HepG2 (cell line): ENCODE data around the gene RPLP2. TPM values are rescaled to one million over a fixed set of nuclear protein-coding genes. Genes with fewer than 3 reads are reported as not detected.

ENCODE experiments used
- ATAC-seq: fragments of 200-7000 bp; cut with Tn5 transposase; 3 replicates; pipeline ENCODE4 v1.9.1; 2020; ENCODE audit warnings: mild to moderate bottlenecking, moderate library complexity
- BruUV-seq: library from RNA; stranded (reverse); fragments of 400-500 nt; replicated peaks from 2 replicates; lab custom pipeline; 2021; lab: Mats Ljungman, UMichigan
- CTCF ChIA-PET: fragments of 300-600 bp; formaldehyde crosslinking; extraction: SDS; loops from one replicate; lab custom pipeline; 2021; ENCODE audit warnings: low total read pairs, inconsistent platforms, low intra/inter-chr PET ratio; lab: Yijun Ruan, JAX
- POLR2A ChIA-PET: fragments of 350-600 bp; sonication (Branson Sonifier 250); formaldehyde crosslinking; loops from one replicate; lab custom pipeline; 2020; ENCODE audit warnings: antibody characterized with exemption, inconsistent platforms; lab: Yijun Ruan, JAX
- DNase-seq: peaks from one replicate; pipeline ENCODE4 v3.0.0-alpha.2; 2015; ENCODE audit warnings: low spot score
- FAIRE-seq: peaks from 3 replicates; lab custom pipeline; 2011; peaks lifted over from hg19 to GRCh38; lab: Jason Lieb, UNC
- H2AFZ ChIP-seq: one replicate; pipeline ENCODE4 v1.6.1; 2011; ENCODE audit warnings: low read length, inconsistent platforms
- H3K27ac ChIP-seq: fragments of 300-600 bp; 3 replicates; pipeline ENCODE4 v1.8.0; 2011; ENCODE audit warnings: mixed run types, mild to moderate bottlenecking, mixed read lengths, low read length, inconsistent platforms; ENCODE audit not compliant: insufficient read depth; ENCODE audit errors: extremely low read length
- H3K27me3 ChIP-seq, 2 experiments: fragments of 200-600 bp in 1 of 2; 2 replicates in 1 of 2; 3 replicates in 1 of 2; pipeline versions ENCODE4 v1.6.0 to v1.8.0; 2011; ENCODE audit warnings: low read length in 2 of 2, mild to moderate bottlenecking in 2 of 2, moderate library complexity in 2 of 2, inconsistent platforms in 1 of 2; ENCODE audit not compliant: insufficient read depth in 2 of 2, control insufficient read depth in 1 of 2
- H3K36me3 ChIP-seq, 2 experiments: fragments of 200-600 bp in 1 of 2; replicated peaks in 1 of 2; 2 replicates in 1 of 2; 3 replicates in 1 of 2; pipeline versions ENCODE4 v1.5.1 to v1.8.0; 2011; ENCODE audit warnings: low read length in 2 of 2, inconsistent platforms in 1 of 2; ENCODE audit not compliant: insufficient read depth in 2 of 2, control insufficient read depth in 1 of 2
- H3K4me1 ChIP-seq: 2 replicates; pipeline ENCODE4 v1.5.1; 2012; ENCODE audit warnings: low read length, inconsistent platforms; ENCODE audit not compliant: insufficient read depth
- H3K4me2 ChIP-seq: 2 replicates; pipeline ENCODE4 v1.6.0; 2011; ENCODE audit warnings: low read depth, low read length, inconsistent platforms
- H3K4me3 ChIP-seq, 3 experiments: fragments of 200-600 bp in 1 of 3; sonication (generic), shearing (Covaris generic) in 1 of 3; replicated peaks in 1 of 3; 2 replicates each; pipeline ENCODE4 v1.5.1; 2011 to 2016; ENCODE audit warnings: low read length in 3 of 3, inconsistent platforms in 2 of 3, low read depth in 2 of 3, mild to moderate bottlenecking in 2 of 3, control low read depth in 1 of 3, mixed read lengths in 1 of 3; ENCODE audit not compliant: insufficient read depth in 1 of 3
- H3K79me2 ChIP-seq: one replicate; pipeline ENCODE4 v1.6.1; 2011; ENCODE audit warnings: low read length, inconsistent platforms; ENCODE audit not compliant: insufficient read depth
- H3K9ac ChIP-seq: 2 replicates; pipeline ENCODE4 v1.6.0; 2011; ENCODE audit warnings: mild to moderate bottlenecking, low read depth, low read length, inconsistent platforms; ENCODE audit not compliant: insufficient read depth
- H3K9me3 ChIP-seq: 2 replicates; pipeline ENCODE4 v1.5.1; 2012; ENCODE audit warnings: mild to moderate bottlenecking, low read length
- H4K20me1 ChIP-seq: 2 replicates; pipeline ENCODE4 v1.6.0; 2011; ENCODE audit warnings: inconsistent platforms, mild to moderate bottlenecking, low read length, moderate library complexity; ENCODE audit not compliant: insufficient read depth
- AGO2 ChIP-seq: fragments of 200-400 bp; formaldehyde crosslinking; optimal IDR thresholded peaks from 2 replicates; pipeline ENCODE3; 2017; ENCODE audit warnings: mild to moderate bottlenecking, low read depth, low read length, moderate library complexity
- MNT ChIP-seq: fragments of 450-650 bp; IDR thresholded peaks from 2 replicates; pipeline ENCODE4 v1.6.1; 2016
- RBFOX2 ChIP-seq: fragments of 200-400 bp; formaldehyde crosslinking; IDR thresholded peaks from 2 replicates; pipeline ENCODE4 v1.6.1; 2017; ENCODE audit warnings: low read depth, mild to moderate bottlenecking, low read length
- TFDP2 ChIP-seq: sonication (generic); formaldehyde crosslinking; IDR thresholded peaks from 2 replicates; pipeline ENCODE4 v1.4.0; 2020; ENCODE audit warnings: missing genetic modification reagents
- TGIF2 ChIP-seq: IDR thresholded peaks from 2 replicates; pipeline ENCODE4 v1.6.1; 2016; ENCODE audit warnings: control low read depth, missing compliant biosample characterization
- ZBTB33 ChIP-seq: sonication (generic); formaldehyde crosslinking; IDR thresholded peaks from 2 replicates; pipeline ENCODE4 v1.4.0; 2020; ENCODE audit warnings: missing genetic modification reagents
- ZNF512B ChIP-seq: sonication (generic); formaldehyde crosslinking; IDR thresholded peaks from 2 replicates; pipeline ENCODE4 v1.5.1; 2020; ENCODE audit warnings: missing genetic modification reagents, mild to moderate bottlenecking, borderline replicate concordance
- ZNF768 ChIP-seq: sonication (generic); formaldehyde crosslinking; IDR thresholded peaks from 2 replicates; pipeline ENCODE4 v1.4.0; 2020; ENCODE audit warnings: missing genetic modification reagents
- WGBS: methylation state at CpG from one replicate; pipeline ENCODE4 v1.1.6; 2017; ENCODE audit warnings: low lambda C conversion rate; 5-methylcytosine and 5-hydroxymethylcytosine counted together
- in situ Hi-C: cut with HindIII; loops from 2 replicates; pipeline ENCODE4 v1.10.0; 2017; ENCODE audit warnings: low pct_unique_long_range_greater_than_20kb; ENCODE audit not compliant: extremely low pct_ligation_motif_present
- intact Hi-C: fragments of 100-400 bp; cut with micrococcal nuclease; formaldehyde crosslinking; loops from one replicate; pipeline ENCODE4 v1.10.0; 2022; ENCODE audit not compliant: unreplicated experiment
- polyA plus RNA-seq, 8 experiments: library from polyadenylated mRNA; depleted of rRNA in 3 of 8; stranded (reverse) in 7 of 8; unstranded in 1 of 8; fragments of >200 nt; fragmentation: Illumina TruSeq in 4 of 8; extraction: Trizol in 4 of 8; gene quantifications; 2 replicates each; pipeline versions ENCODE4 v1.2.1 to v1.2.3, GENCODE V29; 2011 to 2016; ENCODE audit warnings: low read depth in 4 of 8, missing spikeins in 1 of 8, mixed read lengths in 1 of 8; ENCODE audit not compliant: insufficient read depth in 1 of 8
- total RNA-seq, 5 experiments: library from RNA; depleted of rRNA; stranded (reverse); fragments of >200 nt; fragmentation: Illumina TruSeq; extraction: Trizol; gene quantifications; 2 replicates each; pipeline ENCODE4 v1.2.3, GENCODE V29; 2016; ENCODE audit warnings: low read depth in 1 of 5

The RPLP2 gene
- total and polyA plus RNA-seq, 2 of the 13 experiments (the other 11 are each of a cell fraction or from before 2014, with no cell fraction given) = 978 to 2,106 TPM

- POLR2A ChIA-PET = no interaction called here
- no peak for ATAC-seq
Measured at GRCh38 chr11:801097-801780, 8.5 kb upstream of the RPLP2 start.

GRCh38 chr11:802018-802617, 7.6 kb upstream of the RPLP2 start:
- H3K9me3 ChIP-seq = no peaks in the 10 kb centered on the region
- peaks cover 25% of the 10 kb centered on the region for H3K4me1 ChIP-seq
- TF ChIP-seq TFDP2 (CRISPR knock-in tag) (no peak), ZNF768 (peak; percentile 38; the same call in 1 of the 2 replicates), MNT (peak; percentile 75), ZBTB33 (CRISPR knock-in tag) (peak; percentile 79), ZNF512B (CRISPR knock-in tag) (no peak), AGO2 (peak; percentile 8), RBFOX2 (peak; percentile 31; the same call in 1 of the 2 replicates)
- H3K9ac ChIP-seq = no peak overlapping the region
- H3K4me3 ChIP-seq = no peak overlapping the region
- no peak overlapping the region for H2AFZ ChIP-seq
- DNase-seq = no peak
- ChIA-PET CTCF (no interaction called here), POLR2A (no interaction called here)
- no peak for ATAC-seq
- H3K27ac ChIP-seq = no peak overlapping the region
- 97% methylated on average over 12 of the region's 21 CpGs for whole genome bisulfite sequencing
- no TSS peak for BruUV-seq
- H3K36me3 ChIP-seq = peaks cover 7 to 8% of the 10 kb centered on the region in 2 experiments; a peak in 3 of 5 replicates
- peaks cover 14% of the 10 kb centered on the region for H3K79me2 ChIP-seq
- no peaks in the 10 kb centered on the region for H4K20me1 ChIP-seq
- intact Hi-C loops = no loop called here
- FAIRE-seq = no peak
- in situ Hi-C loops = no loop called here
- no peaks in the 10 kb centered on the region; a peak in 1 of 5 replicates for H3K27me3 ChIP-seq
- no peak overlapping the region for H3K4me2 ChIP-seq

More at GRCh38 chr11:801097-801780, 8.5 kb upstream of the RPLP2 start:
- Histone ChIP-seq H3K27ac (no peak overlapping the region), H3K79me2 (peaks cover 18% of the 10 kb centered on the region), H3K4me2 (no peak overlapping the region), H3K4me3 (no peak overlapping the region)
- no TSS peak for BruUV-seq
- CTCF ChIA-PET = no interaction called here
- TF ChIP-seq AGO2 (peak; percentile 37), TGIF2 (CRISPR knock-in tag) (no peak)
- TF ChIP-seq, all 625 proteins: peak for 1
- Histone ChIP-seq H2AFZ (no peak overlapping the region), H3K36me3 (peaks cover 7 to 8% of the 10 kb centered on the region in 2 experiments; a peak in 3 of 5 replicates), H4K20me1 (no peaks in the 10 kb centered on the region), H3K4me1 (peaks cover 24% of the 10 kb centered on the region), H3K9me3 (no peaks in the 10 kb centered on the region), H3K9ac (no peak overlapping the region), H3K27me3 (no peaks in the 10 kb centered on the region; a peak in 1 of 5 replicates)
- intact Hi-C loops (no loop called here), in situ Hi-C loops (no loop called here)
- no peak for FAIRE-seq
- 92% methylated on average over 9 of the region's 20 CpGs for WGBS
- no peak for DNase-seq
